HEK293T (cell line): ENCODE data around the gene ADAM21.

Experiments
- BHLHE40 ChIP-seq: fragments of 450-650 bp; IDR thresholded peaks from 2 replicates; pipeline ENCODE4 v1.6.1; 2016; ENCODE audit warnings: mild to moderate bottlenecking, moderate library complexity, borderline replicate concordance
- ELF4 ChIP-seq: fragments of 450-650 bp; IDR thresholded peaks from 2 replicates; pipeline ENCODE4 v1.6.1; 2017; ENCODE audit warnings: antibody characterized with exemption
- FOXA1 ChIP-seq: fragments of 450-650 bp; IDR thresholded peaks from 2 replicates; pipeline ENCODE4 v1.6.1; 2016; ENCODE audit warnings: mild to moderate bottlenecking
- FOXK2 ChIP-seq: fragments of 450-650 bp; IDR thresholded peaks from 2 replicates; pipeline ENCODE4 v1.6.1; 2016; ENCODE audit warnings: mild to moderate bottlenecking
- FOXM1 ChIP-seq: fragments of 450-650 bp; IDR thresholded peaks from 2 replicates; pipeline ENCODE4 v1.6.1; 2017; ENCODE audit warnings: mild to moderate bottlenecking, borderline replicate concordance
- HDGF ChIP-seq: fragments of 450-650 bp; IDR thresholded peaks from 2 replicates; pipeline ENCODE4 v1.6.1; 2017; ENCODE audit warnings: antibody characterized with exemption, borderline replicate concordance
- NFRKB ChIP-seq: fragments of 450-650 bp; IDR thresholded peaks from 2 replicates; pipeline ENCODE4 v1.6.1; 2016; ENCODE audit warnings: mild to moderate bottlenecking, moderate library complexity
- SP1 ChIP-seq: fragments of 450-650 bp; IDR thresholded peaks from 2 replicates; pipeline ENCODE4 v1.6.1; 2017
- TARDBP ChIP-seq: fragments of 450-650 bp; IDR thresholded peaks from 2 replicates; pipeline ENCODE4 v1.6.1; 2016
- ZNF384 ChIP-seq: fragments of 450-650 bp; IDR thresholded peaks from 2 replicates; pipeline ENCODE4 v1.6.1; 2016

GRCh38 chr14:70454731-70455130, 2.8 kb downstream of the ADAM21 start:
- TF ChIP-seq FOXK2 (no peak), ZNF384 (no peak), FOXA1 (no peak), FOXM1 (no peak), SP1 (no peak), TARDBP (no peak), NFRKB (no peak), ELF4 (no peak), BHLHE40 (no peak), HDGF (no peak)
